GM13976 (cell line): Measurements from ENCODE around the gene CNPPD1.
A peak's percentile ranks its signal among the peaks of the same experiment; 100 is the strongest.

Source experiments
- DNase-seq: peaks from one replicate; pipeline ENCODE4 v3.0.0; 2012; ENCODE audit warnings: low spot score
- CTCF ChIP-seq: IDR thresholded peaks from 2 replicates; pipeline ENCODE4 v1.5.1; 2012; ENCODE audit warnings: borderline replicate concordance, mild to moderate bottlenecking; ENCODE audit not compliant: insufficient read depth; ENCODE audit errors: extremely low read depth, missing control alignments, control extremely low read depth
- in situ Hi-C: fragments of 300-500 bp; cut with MboI; formaldehyde crosslinking; loops from one replicate; pipeline ENCODE4 v1.12.0; 2022; ENCODE audit warnings: low sequenced_read_pairs, mixed read lengths, inconsistent platforms; ENCODE audit not compliant: unreplicated experiment

Gene CNPPD1

GRCh38 chr2:219179601-219180465 lies 3.1 kb upstream of the CNPPD1 start:
- in situ Hi-C loops = no loop called here
- no peak for DNase-seq
- TF ChIP-seq CTCF = no peak

GRCh38 chr2:219178377-219179175 lies 1.9 kb upstream of the CNPPD1 start:
- peak; percentile 60 for DNase-seq
- TF ChIP-seq CTCF = peak; percentile 6
- in situ Hi-C loops = no loop called here

DNA sequence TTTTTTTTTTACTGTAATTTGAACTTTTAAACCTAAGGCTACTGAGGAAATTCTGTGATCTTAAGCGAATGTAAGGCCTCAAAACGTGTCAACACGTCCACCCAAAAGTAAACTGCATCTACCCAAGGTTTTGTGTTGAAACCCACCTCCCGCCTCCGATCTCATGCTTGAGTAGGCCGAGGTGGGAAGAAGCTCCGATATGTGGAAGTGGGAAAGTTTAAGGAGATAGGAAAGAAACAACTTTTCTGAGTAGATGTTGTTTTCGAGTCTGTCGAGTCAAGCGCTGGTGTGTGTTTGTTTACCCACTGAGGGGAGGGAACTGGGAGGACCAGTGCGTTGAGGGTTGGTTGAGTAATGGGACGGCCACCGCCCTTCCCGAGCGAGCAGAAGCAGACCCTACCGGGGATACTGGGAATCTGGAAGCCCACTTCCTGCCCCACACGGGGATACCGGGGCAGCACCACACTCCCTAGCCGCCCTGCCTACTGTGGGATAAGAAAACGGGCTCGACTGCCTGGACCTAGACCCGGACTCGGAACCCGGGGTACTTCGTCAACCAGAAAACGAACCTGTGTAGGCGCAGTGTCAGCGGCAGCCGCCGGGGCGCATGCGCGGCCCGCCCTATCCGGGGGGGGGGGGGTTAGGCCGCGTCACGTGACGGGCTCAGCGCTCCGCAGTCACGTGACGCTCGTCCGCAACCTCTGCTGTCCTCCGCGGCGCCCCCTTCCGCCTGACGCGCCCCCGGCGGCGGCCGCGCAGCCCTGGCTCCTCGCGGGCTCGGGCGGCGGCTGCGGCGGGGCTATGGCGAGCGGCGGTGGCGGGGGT lies 1.0 kb upstream of the CNPPD1 start, which contains the start of gene RETREG2:
TSS of gene RETREG2 (plus strand) at position 724 of the 825 bp plus-strand sequence. CDS start at position 802, 78 bp downstream.
- peak; percentile 63 for TF ChIP-seq CTCF
- peak; percentile 99 for DNase-seq
- in situ Hi-C loops = no loop called here

- peak; percentile 46 for DNase-seq
- in situ Hi-C loops = no loop called here
- TF ChIP-seq CTCF = no peak
Observed at GRCh38 chr2:219175928-219176817, 552 bp downstream of the CNPPD1 start.

GRCh38 chr2:219175486-219175885 lies 1.2 kb downstream of the CNPPD1 start:
- no peak for DNase-seq
- in situ Hi-C loops = no loop called here
- TF ChIP-seq CTCF = no peak
